ENCODE measurements around the gene ERF. TPM values are rescaled to one million over a fixed set of nuclear protein-coding genes. Genes with fewer than 3 reads are reported as not detected.

Gene ERF
- total and polyA plus RNA-seq, 10 of the 15 experiments (the other 5 are each of a cell fraction or from before 2014, with no cell fraction given), result 0.02 to 51.8 (median 14.4) TPM

DNA sequence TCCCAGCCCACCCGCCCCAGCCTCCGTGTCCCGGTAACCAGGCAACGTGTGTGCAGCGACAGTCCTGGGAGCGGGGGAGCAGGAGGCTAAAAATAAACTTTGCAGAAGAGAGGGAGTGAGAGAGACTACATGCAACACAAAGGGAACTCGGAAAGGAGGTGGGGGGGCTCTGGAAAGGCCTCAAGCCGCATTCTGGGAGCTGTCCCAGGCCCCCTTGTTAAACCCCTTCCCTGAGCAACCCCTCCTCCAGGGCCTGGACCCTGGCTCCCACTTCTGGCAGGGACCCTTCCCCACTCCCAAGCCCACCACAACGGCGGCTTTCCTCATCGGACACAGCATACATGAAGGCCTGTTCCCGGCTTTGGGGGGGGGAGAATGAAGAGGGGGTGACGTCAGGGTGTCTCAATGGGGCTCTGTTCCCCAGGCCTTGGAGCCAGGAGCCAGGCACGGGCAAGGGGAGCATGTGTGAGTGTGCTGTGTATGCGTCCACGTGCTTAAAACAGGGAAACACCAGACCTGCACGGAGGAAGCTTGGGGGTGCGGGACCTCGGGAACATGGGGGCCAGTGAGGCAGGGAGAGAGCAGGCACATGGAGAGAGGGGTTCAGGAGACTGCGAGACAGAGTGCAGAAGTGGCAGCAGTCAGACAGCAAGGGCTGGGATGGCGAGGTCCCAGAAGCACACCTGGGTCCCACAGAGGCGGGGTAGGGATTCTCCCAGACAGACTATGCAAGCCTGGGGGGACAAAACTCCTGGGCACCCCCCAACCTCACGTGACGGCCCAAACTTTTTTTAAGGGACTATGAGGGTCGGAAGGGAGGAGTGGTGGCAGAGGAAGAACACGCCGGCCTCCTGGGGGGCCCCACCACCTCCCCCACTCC lies 2.3 kb downstream of the ERF start (continued):
- TF ChIP-seq, protein P1, sequence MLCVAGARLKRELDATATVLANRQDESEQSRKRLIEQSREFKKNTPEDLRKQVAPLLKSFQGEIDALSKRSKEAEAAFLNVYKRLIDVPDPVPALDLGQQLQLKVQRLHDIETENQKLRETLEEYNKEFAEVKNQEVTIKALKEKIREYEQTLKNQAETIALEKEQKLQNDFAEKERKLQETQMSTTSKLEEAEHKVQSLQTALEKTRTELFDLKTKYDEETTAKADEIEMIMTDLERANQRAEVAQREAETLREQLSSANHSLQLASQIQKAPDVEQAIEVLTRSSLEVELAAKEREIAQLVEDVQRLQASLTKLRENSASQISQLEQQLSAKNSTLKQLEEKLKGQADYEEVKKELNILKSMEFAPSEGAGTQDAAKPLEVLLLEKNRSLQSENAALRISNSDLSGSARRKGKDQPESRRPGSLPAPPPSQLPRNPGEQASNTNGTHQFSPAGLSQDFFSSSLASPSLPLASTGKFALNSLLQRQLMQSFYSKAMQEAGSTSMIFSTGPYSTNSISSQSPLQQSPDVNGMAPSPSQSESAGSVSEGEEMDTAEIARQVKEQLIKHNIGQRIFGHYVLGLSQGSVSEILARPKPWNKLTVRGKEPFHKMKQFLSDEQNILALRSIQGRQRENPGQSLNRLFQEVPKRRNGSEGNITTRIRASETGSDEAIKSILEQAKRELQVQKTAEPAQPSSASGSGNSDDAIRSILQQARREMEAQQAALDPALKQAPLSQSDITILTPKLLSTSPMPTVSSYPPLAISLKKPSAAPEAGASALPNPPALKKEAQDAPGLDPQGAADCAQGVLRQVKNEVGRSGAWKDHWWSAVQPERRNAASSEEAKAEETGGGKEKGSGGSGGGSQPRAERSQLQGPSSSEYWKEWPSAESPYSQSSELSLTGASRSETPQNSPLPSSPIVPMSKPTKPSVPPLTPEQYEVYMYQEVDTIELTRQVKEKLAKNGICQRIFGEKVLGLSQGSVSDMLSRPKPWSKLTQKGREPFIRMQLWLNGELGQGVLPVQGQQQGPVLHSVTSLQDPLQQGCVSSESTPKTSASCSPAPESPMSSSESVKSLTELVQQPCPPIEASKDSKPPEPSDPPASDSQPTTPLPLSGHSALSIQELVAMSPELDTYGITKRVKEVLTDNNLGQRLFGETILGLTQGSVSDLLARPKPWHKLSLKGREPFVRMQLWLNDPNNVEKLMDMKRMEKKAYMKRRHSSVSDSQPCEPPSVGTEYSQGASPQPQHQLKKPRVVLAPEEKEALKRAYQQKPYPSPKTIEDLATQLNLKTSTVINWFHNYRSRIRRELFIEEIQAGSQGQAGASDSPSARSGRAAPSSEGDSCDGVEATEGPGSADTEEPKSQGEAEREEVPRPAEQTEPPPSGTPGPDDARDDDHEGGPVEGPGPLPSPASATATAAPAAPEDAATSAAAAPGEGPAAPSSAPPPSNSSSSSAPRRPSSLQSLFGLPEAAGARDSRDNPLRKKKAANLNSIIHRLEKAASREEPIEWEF (IDR thresholded peaks at IDR 0.05; ENCODE audit: insufficient replicate concordance, low read depth, low read length), result no peak
- TF ChIP-seq ZNF207 (IDR thresholded peaks at IDR 0.05; ENCODE audit: borderline replicate concordance) (no peak), NR2F1 (conservative IDR thresholded peaks at IDR 0.05) (no peak), IKZF1 (conservative IDR thresholded peaks at IDR 0.05) (no peak), CHD2 (IDR thresholded peaks at IDR 0.05; ENCODE audit: borderline replicate concordance, low read depth, low read length) (no peak), NRF1 (conservative IDR thresholded peaks at IDR 0.05; ENCODE audit: low read depth, low read length) (no peak), SMAD1 (IDR thresholded peaks at IDR 0.05; ENCODE audit: low read depth, partially characterized antibody) (no peak), NFIC (IDR thresholded peaks at IDR 0.05; ENCODE audit: low read depth, low read length) (no peak; the same call in 1 of the 2 replicates), MXI1 (IDR thresholded peaks at IDR 0.05; ENCODE audit: low read depth, low read length) (peak; percentile 28; the same call in 1 of the 2 replicates)
- TF ChIP-seq, protein P2, sequence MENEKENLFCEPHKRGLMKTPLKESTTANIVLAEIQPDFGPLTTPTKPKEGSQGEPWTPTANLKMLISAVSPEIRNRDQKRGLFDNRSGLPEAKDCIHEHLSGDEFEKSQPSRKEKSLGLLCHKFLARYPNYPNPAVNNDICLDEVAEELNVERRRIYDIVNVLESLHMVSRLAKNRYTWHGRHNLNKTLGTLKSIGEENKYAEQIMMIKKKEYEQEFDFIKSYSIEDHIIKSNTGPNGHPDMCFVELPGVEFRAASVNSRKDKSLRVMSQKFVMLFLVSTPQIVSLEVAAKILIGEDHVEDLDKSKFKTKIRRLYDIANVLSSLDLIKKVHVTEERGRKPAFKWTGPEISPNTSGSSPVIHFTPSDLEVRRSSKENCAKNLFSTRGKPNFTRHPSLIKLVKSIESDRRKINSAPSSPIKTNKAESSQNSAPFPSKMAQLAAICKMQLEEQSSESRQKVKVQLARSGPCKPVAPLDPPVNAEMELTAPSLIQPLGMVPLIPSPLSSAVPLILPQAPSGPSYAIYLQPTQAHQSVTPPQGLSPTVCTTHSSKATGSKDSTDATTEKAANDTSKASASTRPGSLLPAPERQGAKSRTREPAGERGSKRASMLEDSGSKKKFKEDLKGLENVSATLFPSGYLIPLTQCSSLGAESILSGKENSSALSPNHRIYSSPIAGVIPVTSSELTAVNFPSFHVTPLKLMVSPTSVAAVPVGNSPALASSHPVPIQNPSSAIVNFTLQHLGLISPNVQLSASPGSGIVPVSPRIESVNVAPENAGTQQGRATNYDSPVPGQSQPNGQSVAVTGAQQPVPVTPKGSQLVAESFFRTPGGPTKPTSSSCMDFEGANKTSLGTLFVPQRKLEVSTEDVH (IDR thresholded peaks at IDR 0.05; ENCODE audit: low read depth, partially characterized antibody), result no peak
- TF ChIP-seq, protein P3, sequence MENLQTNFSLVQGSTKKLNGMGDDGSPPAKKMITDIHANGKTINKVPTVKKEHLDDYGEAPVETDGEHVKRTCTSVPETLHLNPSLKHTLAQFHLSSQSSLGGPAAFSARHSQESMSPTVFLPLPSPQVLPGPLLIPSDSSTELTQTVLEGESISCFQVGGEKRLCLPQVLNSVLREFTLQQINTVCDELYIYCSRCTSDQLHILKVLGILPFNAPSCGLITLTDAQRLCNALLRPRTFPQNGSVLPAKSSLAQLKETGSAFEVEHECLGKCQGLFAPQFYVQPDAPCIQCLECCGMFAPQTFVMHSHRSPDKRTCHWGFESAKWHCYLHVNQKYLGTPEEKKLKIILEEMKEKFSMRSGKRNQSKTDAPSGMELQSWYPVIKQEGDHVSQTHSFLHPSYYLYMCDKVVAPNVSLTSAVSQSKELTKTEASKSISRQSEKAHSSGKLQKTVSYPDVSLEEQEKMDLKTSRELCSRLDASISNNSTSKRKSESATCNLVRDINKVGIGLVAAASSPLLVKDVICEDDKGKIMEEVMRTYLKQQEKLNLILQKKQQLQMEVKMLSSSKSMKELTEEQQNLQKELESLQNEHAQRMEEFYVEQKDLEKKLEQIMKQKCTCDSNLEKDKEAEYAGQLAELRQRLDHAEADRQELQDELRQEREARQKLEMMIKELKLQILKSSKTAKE (IDR thresholded peaks at IDR 0.05; ENCODE audit: low read depth, poor library complexity, severe bottlenecking), result no peak
- TF ChIP-seq, protein P4, sequence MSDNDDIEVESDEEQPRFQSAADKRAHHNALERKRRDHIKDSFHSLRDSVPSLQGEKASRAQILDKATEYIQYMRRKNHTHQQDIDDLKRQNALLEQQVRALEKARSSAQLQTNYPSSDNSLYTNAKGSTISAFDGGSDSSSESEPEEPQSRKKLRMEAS (IDR thresholded peaks at IDR 0.05; ENCODE audit: low read depth, low read length), result no peak
- TF ChIP-seq, protein P5, sequence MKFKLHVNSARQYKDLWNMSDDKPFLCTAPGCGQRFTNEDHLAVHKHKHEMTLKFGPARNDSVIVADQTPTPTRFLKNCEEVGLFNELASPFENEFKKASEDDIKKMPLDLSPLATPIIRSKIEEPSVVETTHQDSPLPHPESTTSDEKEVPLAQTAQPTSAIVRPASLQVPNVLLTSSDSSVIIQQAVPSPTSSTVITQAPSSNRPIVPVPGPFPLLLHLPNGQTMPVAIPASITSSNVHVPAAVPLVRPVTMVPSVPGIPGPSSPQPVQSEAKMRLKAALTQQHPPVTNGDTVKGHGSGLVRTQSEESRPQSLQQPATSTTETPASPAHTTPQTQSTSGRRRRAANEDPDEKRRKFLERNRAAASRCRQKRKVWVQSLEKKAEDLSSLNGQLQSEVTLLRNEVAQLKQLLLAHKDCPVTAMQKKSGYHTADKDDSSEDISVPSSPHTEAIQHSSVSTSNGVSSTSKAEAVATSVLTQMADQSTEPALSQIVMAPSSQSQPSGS (IDR thresholded peaks at IDR 0.05; ENCODE audit: low read length), result no peak
